Measurements from ENCODE around the gene TYR. TPM values are rescaled to one million over a fixed set of nuclear protein-coding genes. Genes with fewer than 3 reads are reported as not detected.
A peak's percentile ranks its signal among the peaks of the same experiment; 100 is the strongest.
"Not testable (repeated sequence)": the region's sequence is repeated elsewhere in the genome, so short reads cannot be mapped to it uniquely, and the experiment has no call there.

The TYR gene
- total RNA-seq, 6 donors from 2014 or later = not detected

DNA sequence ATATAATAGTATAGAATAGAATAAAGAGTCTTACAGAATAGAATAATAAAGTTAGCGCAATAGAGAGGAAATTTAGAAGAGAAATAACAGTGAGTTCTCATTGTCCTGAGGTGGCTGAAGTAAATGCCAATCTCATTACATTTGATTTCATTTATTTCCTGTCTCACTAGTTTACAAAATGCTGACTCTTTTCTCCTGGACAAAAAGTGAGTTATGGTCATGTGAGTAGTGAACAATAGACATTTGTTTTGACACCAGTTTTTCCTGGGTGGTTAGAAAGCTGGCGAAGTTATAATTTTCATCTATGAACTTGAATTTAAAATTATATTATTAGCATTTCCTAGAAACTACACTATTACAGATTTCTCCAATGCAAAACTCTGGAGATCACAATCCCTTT lies 143.7 kb downstream of the TYR start:
- ATAC-seq (ENCODE audit: low FRiP score in 2 of 2) (no peak), DNase-seq (no peak)
- Histone ChIP-seq H3K27ac (no peak overlapping the region), H3K36me3 (no peaks in the 10 kb centered on the region), H3K27me3 (no peaks in the 10 kb centered on the region), H3K4me1 (no peaks in the 10 kb centered on the region), H3K9me3 (no peaks in the 10 kb centered on the region), H3K4me3 (no peak overlapping the region)
- WGBS, 2 donors = 77 to 78% methylated on average over 2 of the region's 2 CpGs
- TF ChIP-seq, protein P1, sequence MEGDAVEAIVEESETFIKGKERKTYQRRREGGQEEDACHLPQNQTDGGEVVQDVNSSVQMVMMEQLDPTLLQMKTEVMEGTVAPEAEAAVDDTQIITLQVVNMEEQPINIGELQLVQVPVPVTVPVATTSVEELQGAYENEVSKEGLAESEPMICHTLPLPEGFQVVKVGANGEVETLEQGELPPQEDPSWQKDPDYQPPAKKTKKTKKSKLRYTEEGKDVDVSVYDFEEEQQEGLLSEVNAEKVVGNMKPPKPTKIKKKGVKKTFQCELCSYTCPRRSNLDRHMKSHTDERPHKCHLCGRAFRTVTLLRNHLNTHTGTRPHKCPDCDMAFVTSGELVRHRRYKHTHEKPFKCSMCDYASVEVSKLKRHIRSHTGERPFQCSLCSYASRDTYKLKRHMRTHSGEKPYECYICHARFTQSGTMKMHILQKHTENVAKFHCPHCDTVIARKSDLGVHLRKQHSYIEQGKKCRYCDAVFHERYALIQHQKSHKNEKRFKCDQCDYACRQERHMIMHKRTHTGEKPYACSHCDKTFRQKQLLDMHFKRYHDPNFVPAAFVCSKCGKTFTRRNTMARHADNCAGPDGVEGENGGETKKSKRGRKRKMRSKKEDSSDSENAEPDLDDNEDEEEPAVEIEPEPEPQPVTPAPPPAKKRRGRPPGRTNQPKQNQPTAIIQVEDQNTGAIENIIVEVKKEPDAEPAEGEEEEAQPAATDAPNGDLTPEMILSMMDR (IDR thresholded peaks at IDR 0.05) = no peak
- TF ChIP-seq POLR2AphosphoS5 (IDR thresholded peaks at IDR 0.05) = no peak
- no peak for TF ChIP-seq EP300 (IDR thresholded peaks at IDR 0.05)
- TF ChIP-seq POLR2A (IDR thresholded peaks at IDR 0.05) = no peak

DNA sequence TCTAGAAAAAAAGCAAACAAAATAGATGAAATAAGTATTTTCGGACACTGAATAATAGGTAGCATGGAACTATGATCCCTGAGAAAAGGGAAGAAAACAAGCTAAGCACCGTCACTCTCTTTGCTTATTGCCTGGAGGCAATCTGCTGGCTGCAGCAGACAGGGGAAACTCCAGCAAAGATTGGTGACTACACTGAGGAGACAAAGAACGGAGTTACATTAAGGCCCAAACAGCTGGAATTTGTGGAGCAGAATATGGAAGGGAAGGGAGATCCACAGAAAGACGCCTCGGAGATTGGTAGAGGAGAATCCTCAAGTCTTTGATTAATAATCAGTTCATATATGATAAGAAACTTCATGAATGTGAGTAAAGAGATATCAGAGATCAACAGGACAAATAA lies 150.2 kb downstream of the TYR start:
- Histone ChIP-seq H3K4me3 (no peak overlapping the region), H3K27me3 (no peaks in the 10 kb centered on the region), H3K4me1 (no peaks in the 10 kb centered on the region), H3K27ac (no peak overlapping the region), H3K36me3 (no peaks in the 10 kb centered on the region), H3K9me3 (no peaks in the 10 kb centered on the region)
- WGBS, 2 donors = 89 to 91% methylated on average over 5 of the region's 5 CpGs
- TF ChIP-seq EP300 (IDR thresholded peaks at IDR 0.05) = no peak
- TF ChIP-seq POLR2A (IDR thresholded peaks at IDR 0.05) = no peak
- TF ChIP-seq, protein P1 (IDR thresholded peaks at IDR 0.05) = no peak
- no peak for TF ChIP-seq POLR2AphosphoS5 (IDR thresholded peaks at IDR 0.05)
- ATAC-seq (ENCODE audit: low FRiP score in 2 of 2) (no peak), DNase-seq (no peak)

DNA sequence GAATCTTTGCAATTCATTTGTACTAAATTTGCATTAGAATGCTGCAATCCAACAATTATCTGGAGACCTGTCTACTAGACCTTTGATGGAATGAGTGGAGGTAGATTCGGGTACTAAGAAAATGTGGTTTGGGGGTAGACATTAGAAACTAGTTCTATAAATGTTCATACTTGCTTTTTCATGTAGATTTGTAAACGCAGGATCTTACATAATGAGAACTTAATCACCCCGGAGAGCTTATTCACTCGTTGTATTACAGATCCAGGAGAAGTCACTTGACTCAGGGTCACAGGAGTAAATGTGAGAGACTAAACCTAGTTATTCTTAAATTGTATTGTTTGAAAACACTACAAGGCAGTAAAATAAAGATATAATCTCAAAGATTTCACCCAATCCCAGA lies 154.3 kb downstream of the TYR start:
- H3K9me3 ChIP-seq; DNase-seq; H3K27ac ChIP-seq; ATAC-seq (ENCODE audit: low FRiP score in 2 of 2); H3K36me3 ChIP-seq; H3K4me1 ChIP-seq; H3K4me3 ChIP-seq; H3K27me3 ChIP-seq: not testable (repeated sequence)
- 63 to 66% methylated on average over 4 of the region's 4 CpGs for WGBS, 2 donors

DNA sequence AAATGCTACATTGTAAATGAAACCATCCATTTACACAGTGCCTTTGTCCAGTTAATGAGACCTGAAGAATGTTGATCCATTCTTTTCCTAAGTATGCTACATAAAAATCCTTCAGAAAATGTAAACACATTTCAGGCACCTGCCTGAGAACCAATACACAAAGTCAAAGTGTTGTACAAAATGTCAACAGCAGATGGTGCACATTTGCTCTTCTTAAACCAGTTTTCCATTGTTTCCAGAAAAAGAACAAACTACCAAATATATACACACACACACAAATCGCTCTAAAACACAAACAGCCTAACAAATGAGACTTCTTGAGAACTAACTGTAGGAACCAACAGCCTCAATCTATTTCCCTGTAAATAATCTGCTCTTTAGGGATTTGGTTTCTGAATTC lies 156.0 kb downstream of the TYR start:
- ATAC-seq (ENCODE audit: low FRiP score in 2 of 2); DNase-seq: not testable (repeated sequence)

DNA sequence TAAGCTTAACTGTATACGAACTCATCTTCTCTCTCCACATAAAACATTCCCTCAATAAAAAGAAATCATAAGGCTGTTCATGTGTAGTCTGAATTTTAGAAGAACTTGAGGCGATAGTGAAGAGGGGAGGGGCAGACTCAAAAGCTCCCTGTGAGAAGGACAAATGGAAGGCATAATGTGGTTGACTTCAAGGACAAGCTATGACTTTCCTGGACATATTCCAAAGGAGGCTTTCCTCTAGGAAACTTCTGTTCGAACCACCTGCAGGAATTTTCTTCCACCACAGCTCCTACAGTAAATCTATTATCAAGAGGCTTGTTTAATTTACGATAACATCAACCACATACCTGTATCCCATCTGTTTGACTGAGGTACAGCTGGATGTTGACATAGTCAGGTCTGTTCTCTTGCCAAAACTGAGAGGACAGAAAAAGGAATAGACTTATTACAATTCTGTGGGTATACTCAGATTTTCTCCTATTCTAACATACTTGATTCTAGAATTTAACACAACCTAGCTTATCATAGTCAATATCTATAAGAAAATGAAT lies 159.5 kb downstream of the TYR start:
- H3K4me1 ChIP-seq; DNase-seq; H3K36me3 ChIP-seq; H3K27me3 ChIP-seq; ATAC-seq (ENCODE audit: low FRiP score in 2 of 2); H3K4me3 ChIP-seq; H3K27ac ChIP-seq; H3K9me3 ChIP-seq: not testable (repeated sequence)
- 62% methylated on average over 4 of the region's 4 CpGs for whole genome bisulfite sequencing, 2 donors

More for the DNA sequence above, 156.0 kb downstream of the TYR start:
- H3K9me3 ChIP-seq, H3K4me3 ChIP-seq, H3K36me3 ChIP-seq, H3K27me3 ChIP-seq, H3K27ac ChIP-seq, H3K4me1 ChIP-seq: not testable (repeated sequence)
- TF ChIP-seq, protein P1 (IDR thresholded peaks at IDR 0.05) = peak in 2 of 6 experiments; percentile 22
- WGBS, 2 donors = 9 to 40% methylated on average over 1 of the region's 1 CpG

DNA sequence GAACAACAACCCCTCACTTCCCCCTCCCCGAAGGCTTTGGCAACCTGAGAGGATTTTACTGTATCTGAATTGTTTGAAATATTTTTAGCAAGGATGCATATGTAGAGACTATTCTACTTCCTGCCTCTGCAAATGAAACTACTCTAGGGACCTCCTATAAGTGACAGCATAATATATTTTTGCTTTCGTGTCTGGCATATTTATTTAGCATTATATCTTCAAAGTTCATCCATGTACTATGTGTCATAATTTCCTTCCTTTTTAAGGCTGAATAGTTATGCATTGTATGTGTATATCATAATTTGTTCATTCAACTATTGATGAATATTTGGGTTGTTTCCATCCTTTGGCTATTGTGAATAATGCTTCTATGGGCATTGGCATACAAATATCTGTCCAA lies 160.4 kb downstream of the TYR start:
- H3K4me1 ChIP-seq; DNase-seq; H3K9me3 ChIP-seq; H3K4me3 ChIP-seq; H3K27ac ChIP-seq; H3K36me3 ChIP-seq; ATAC-seq (ENCODE audit: low FRiP score in 2 of 2); H3K27me3 ChIP-seq: not testable (repeated sequence)
- 39 to 47% methylated on average over 2 of the region's 2 CpGs for WGBS, 2 donors

DNA sequence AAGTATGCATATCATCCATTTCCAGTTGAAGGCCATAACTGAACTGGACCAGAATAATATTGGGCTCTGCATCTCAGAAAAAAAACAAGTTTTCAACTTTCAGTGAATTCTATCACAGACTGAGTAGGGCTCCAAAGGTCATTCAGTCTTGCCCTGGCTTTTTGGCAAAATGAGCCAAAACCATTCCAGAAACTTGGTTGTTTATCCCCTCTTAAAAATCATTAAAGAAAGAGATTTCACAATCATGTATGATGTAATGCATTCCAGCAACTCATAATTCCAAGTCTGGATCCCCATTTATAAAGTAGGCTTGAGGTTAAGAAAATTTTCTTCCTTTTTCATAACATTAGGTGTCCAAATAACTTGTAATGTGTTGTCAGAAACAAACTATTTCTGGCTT lies 162.8 kb downstream of the TYR start:
- not testable (repeated sequence) for H3K9me3 ChIP-seq, H3K27ac ChIP-seq, H3K27me3 ChIP-seq, DNase-seq, H3K36me3 ChIP-seq, H3K4me1 ChIP-seq, H3K4me3 ChIP-seq
- ATAC-seq (ENCODE audit: low FRiP score in 2 of 2) = peak in 1 of 2 donors; percentile 72

DNA sequence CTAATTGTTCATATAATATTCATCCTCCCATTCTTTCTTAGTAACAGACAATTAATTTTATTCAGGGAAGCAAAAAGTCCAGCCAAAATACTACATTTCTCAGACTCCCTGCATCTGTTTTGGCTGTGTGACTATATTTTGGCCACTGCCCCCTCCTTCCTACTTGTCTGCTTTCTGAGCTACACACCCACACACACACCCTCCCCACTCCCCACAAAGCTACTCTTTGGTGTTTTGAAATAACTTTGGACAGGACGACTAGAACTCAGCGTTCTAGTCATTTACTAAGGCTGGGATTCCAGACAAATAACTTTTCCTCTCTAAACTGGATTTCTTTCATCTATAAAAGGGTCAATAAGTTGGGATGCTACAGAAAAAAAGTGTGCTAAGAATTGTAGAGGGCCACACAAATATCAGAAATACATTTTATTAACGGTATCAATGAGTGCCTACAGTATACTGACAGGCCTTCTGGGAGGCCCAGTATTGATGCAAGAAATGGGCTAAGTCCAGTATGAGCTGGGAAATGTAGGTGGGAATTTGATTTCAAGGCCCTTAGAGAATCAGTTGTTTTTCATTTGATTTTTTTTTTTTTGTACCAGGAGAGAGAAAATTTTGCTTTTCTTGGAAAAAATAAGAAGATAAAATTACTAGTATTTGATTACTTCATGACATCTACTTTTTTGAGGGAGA lies 165.4 kb downstream of the TYR start:
- ATAC-seq (ENCODE audit: low FRiP score in 2 of 2) = peak in 1 of 2 donors; percentile 93
- H3K27me3 ChIP-seq, H3K4me1 ChIP-seq, H3K9me3 ChIP-seq, H3K4me3 ChIP-seq, H3K36me3 ChIP-seq, DNase-seq: not testable (repeated sequence)
- WGBS, 2 donors = 33 to 43% methylated on average over 3 of the region's 3 CpGs
- peak overlapping the region in 1 of 4 donors; percentile 9 for H3K27ac ChIP-seq
